Uterus (tissue), 4 donors: ENCODE data around the gene KDM2B. TPM values are rescaled to one million over a fixed set of nuclear protein-coding genes. Genes with fewer than 3 reads are reported as not detected.
A peak's percentile ranks its signal among the peaks of the same experiment; 100 is the strongest.

Experiments
- DNase-seq, 2 donors: peaks; one replicate each; pipeline ENCODE4 v3.0.0-alpha.2; 2019 to 2020
- H3K27ac ChIP-seq, 2 donors: fragments of 200-600 bp; sonication (generic); 1 replicate in 1 of 2; 2 replicates in 1 of 2; pipeline ENCODE4 v1.5.1; 2016 to 2018
- H3K27me3 ChIP-seq, 2 donors: fragments of 200-600 bp; sonication (generic); one replicate each; pipeline ENCODE4 v1.5.1; 2018 to 2019; ENCODE audit warnings: control low read depth in 1 of 2
- H3K36me3 ChIP-seq, 2 donors: fragments of 200-600 bp; sonication (generic); one replicate each; pipeline ENCODE4 v1.5.1; 2019; ENCODE audit warnings: control low read depth in 1 of 2
- H3K4me1 ChIP-seq, 2 donors: fragments of 200-600 bp; sonication (generic); one replicate each; pipeline ENCODE4 v1.5.1; 2018 to 2019; ENCODE audit warnings: control low read depth in 1 of 2
- H3K4me3 ChIP-seq, 2 donors: fragments of 200-600 bp; sonication (generic); 1 replicate in 1 of 2; 2 replicates in 1 of 2; pipeline ENCODE4 v1.5.1; 2018 to 2019; ENCODE audit warnings: mild to moderate bottlenecking in 1 of 2
- H3K9me3 ChIP-seq, 2 donors: fragments of 200-600 bp; sonication (generic); one replicate each; pipeline ENCODE4 v1.5.1; 2019; ENCODE audit warnings: control low read depth in 1 of 2
- CTCF ChIP-seq, 4 experiments: fragments of 200-600 bp in 2 of 4; fragments of 450-650 bp in 2 of 4; sonication (generic) in 2 of 4; IDR thresholded peaks; one replicate each; pipeline ENCODE4 v1.5.1; 2016 to 2019; ENCODE audit warnings: antibody characterized with exemption in 4 of 4, mild to moderate bottlenecking in 2 of 4, moderate library complexity in 1 of 4
- POLR2A ChIP-seq, 2 donors: fragments of 450-650 bp; IDR thresholded peaks; one replicate each; pipeline ENCODE4 v1.6.1; 2016; ENCODE audit warnings: antibody characterized with exemption in 2 of 2, mild to moderate bottlenecking in 1 of 2, moderate library complexity in 1 of 2
- intact Hi-C: fragments of 100-400 bp; cut with DNase I; formaldehyde crosslinking; loops from one replicate; pipeline ENCODE4 v1.15.1; 2023; ENCODE audit warnings: low total_unique reads
- total RNA-seq, 4 donors: library from RNA; depleted of rRNA in 3 of 4; stranded (reverse); fragments of >200 nt in 3 of 4; gene quantifications; one replicate each; pipeline versions ENCODE4 v1.1.0 to v1.2.4, GENCODE V29; 2014 to 2023
- donor health status: DM: yes; HTN: yes; CAD: no.

Gene KDM2B
- total RNA-seq, 4 donors from 2014 or later = 6.1 to 78.0 (median 19.8) TPM

GRCh38 chr12:121468499-121468801 is 112.4 kb downstream of the KDM2B start:
- no peak for DNase-seq
- H3K27me3 ChIP-seq = no peaks in the 10 kb centered on the region
- peak overlapping the region; percentile 47 to 55 for H3K27ac ChIP-seq
- no peaks in the 10 kb centered on the region for H3K9me3 ChIP-seq
- TF ChIP-seq CTCF (IDR thresholded peaks at IDR 0.05) (no peak), POLR2A (IDR thresholded peaks at IDR 0.05) (no peak)
- no peaks in the 10 kb centered on the region for H3K4me1 ChIP-seq
- no peak overlapping the region for H3K4me3 ChIP-seq
- H3K36me3 ChIP-seq = no peaks in the 10 kb centered on the region
- intact Hi-C loops = no loop called here

- peak; percentile 41 to 52 for DNase-seq
- Histone ChIP-seq H3K36me3 (no peaks in the 10 kb centered on the region), H3K9me3 (no peaks in the 10 kb centered on the region), H3K4me3 (peak overlapping the region; percentile 48 to 49), H3K4me1 (no peaks in the 10 kb centered on the region), H3K27me3 (no peaks in the 10 kb centered on the region), H3K27ac (peak overlapping the region; percentile 47 to 55)
- TF ChIP-seq POLR2A (IDR thresholded peaks at IDR 0.05) (no peak), CTCF (IDR thresholded peaks at IDR 0.05) (no peak)
- intact Hi-C loops = no loop called here
Measured at GRCh38 chr12:121467638-121468498, 113.0 kb downstream of the KDM2B start.

- no peaks in the 10 kb centered on the region for H3K27me3 ChIP-seq
- H3K36me3 ChIP-seq = no peaks in the 10 kb centered on the region
- H3K27ac ChIP-seq = peak overlapping the region; percentile 62 to 89
- TF ChIP-seq POLR2A (IDR thresholded peaks at IDR 0.05) (peak in 1 of 2 donors; percentile 54), CTCF (IDR thresholded peaks at IDR 0.05) (no peak)
- H3K4me3 ChIP-seq = peak overlapping the region; percentile 49 to 61
- peak; percentile 81 to 89 for DNase-seq
- H3K9me3 ChIP-seq = no peaks in the 10 kb centered on the region
- no peaks in the 10 kb centered on the region for H3K4me1 ChIP-seq
- intact Hi-C loops = no loop called here
Measured at GRCh38 chr12:121466794-121467637, 113.8 kb downstream of the KDM2B start.

GRCh38 chr12:121465921-121466793 is 114.7 kb downstream of the KDM2B start:
- Histone ChIP-seq H3K36me3 (no peaks in the 10 kb centered on the region), H3K4me3 (peak overlapping the region; percentile 20 to 50), H3K27me3 (no peaks in the 10 kb centered on the region), H3K4me1 (no peaks in the 10 kb centered on the region), H3K9me3 (no peaks in the 10 kb centered on the region), H3K27ac (peak overlapping the region in 1 of 2 donors; percentile 62)
- intact Hi-C loops = no loop called here
- TF ChIP-seq CTCF (IDR thresholded peaks at IDR 0.05) (no peak), POLR2A (IDR thresholded peaks at IDR 0.05) (no peak)
- DNase-seq = no peak
